ENCODE results near the gene PRUNE2.

DNA sequence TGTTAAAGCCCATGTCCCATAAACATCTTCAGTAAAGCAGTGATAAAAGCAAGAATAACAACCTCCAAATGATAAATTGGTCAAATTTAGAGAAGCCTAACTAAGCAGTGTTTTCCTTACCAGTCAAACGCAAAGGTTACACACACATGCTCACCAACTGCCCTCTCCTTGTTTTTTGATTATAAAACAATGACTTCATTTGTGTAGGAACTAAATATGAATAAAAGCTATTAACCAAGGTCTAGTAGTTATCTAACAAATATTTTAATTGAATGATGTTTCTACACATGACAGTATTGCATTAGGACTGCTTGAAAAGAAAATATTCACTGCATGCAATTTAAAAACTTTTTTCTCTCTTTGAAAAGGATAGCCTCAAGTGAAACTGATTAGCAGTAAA, 105.0 kb downstream of the PRUNE2 start:
- TF ChIP-seq, protein P1, sequence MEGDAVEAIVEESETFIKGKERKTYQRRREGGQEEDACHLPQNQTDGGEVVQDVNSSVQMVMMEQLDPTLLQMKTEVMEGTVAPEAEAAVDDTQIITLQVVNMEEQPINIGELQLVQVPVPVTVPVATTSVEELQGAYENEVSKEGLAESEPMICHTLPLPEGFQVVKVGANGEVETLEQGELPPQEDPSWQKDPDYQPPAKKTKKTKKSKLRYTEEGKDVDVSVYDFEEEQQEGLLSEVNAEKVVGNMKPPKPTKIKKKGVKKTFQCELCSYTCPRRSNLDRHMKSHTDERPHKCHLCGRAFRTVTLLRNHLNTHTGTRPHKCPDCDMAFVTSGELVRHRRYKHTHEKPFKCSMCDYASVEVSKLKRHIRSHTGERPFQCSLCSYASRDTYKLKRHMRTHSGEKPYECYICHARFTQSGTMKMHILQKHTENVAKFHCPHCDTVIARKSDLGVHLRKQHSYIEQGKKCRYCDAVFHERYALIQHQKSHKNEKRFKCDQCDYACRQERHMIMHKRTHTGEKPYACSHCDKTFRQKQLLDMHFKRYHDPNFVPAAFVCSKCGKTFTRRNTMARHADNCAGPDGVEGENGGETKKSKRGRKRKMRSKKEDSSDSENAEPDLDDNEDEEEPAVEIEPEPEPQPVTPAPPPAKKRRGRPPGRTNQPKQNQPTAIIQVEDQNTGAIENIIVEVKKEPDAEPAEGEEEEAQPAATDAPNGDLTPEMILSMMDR (IDR thresholded peaks at IDR 0.05; ENCODE audit: insufficient read depth, low read depth, low read length): no peak
- TF ChIP-seq EZH2 (IDR thresholded peaks at IDR 0.05; ENCODE audit: insufficient read depth, low read length): no peak
